T-helper 1 cell (primary cell): ENCODE data around the gene SELENOM.
"Not testable (repeated sequence)": the region's sequence is repeated elsewhere in the genome, so short reads cannot be mapped to it uniquely, and the experiment has no call there.

Experiments
- DNase-seq, 5 donors: peaks; one replicate each; pipeline ENCODE4 v3.0.0-alpha.2; 2012 to 2020

Gene SELENOM

GRCh38 chr22:31104869-31105268 is 2.5 kb downstream of the SELENOM start:
- peak in 1 of 5 donors; percentile 7 for DNase-seq

GRCh38 chr22:31103899-31104694 is 3.3 kb downstream of the SELENOM start:
- peak in 1 of 5 donors; percentile 9 for DNase-seq

- no peak for DNase-seq
These were observed 4.3 kb downstream of the SELENOM start for GRCh38 chr22:31103111-31103510.

GRCh38 chr22:31102441-31103081 is 4.8 kb downstream of the SELENOM start:
- no peak for DNase-seq

GRCh38 chr22:31100762-31101525 is 6.4 kb downstream of the SELENOM start:
- DNase-seq, result no peak

GRCh38 chr22:31099841-31100761 is 7.3 kb downstream of the SELENOM start:
- no peak for DNase-seq

- no peak for DNase-seq
These were observed 8.0 kb downstream of the SELENOM start for GRCh38 chr22:31099386-31099785.

GRCh38 chr22:31098632-31099110 is 8.7 kb downstream of the SELENOM start:
- no peak for DNase-seq

GRCh38 chr22:31097941-31098631 is 9.3 kb downstream of the SELENOM start:
- DNase-seq, result no peak

GRCh38 chr22:31097539-31097938 is 9.8 kb downstream of the SELENOM start:
- not testable (repeated sequence) for DNase-seq

GRCh38 chr22:31096657-31097279 is 10.6 kb downstream of the SELENOM start:
- no peak for DNase-seq

GRCh38 chr22:31095637-31096249 is 11.6 kb downstream of the SELENOM start:
- no peak for DNase-seq

- no peak for DNase-seq
These were observed 12.6 kb downstream of the SELENOM start for GRCh38 chr22:31094741-31095140.

GRCh38 chr22:31094021-31094551 is 13.3 kb downstream of the SELENOM start:
- DNase-seq, result no peak

GRCh38 chr22:31093086-31093850 is 14.1 kb downstream of the SELENOM start:
- DNase-seq, result no peak

GRCh38 chr22:31092161-31092560 is 15.2 kb downstream of the SELENOM start:
- DNase-seq, result no peak

- DNase-seq, result no peak
These were observed 16.0 kb downstream of the SELENOM start for GRCh38 chr22:31091106-31091975.
